Pulmonary artery endothelial cell (primary cell): ENCODE measurements around the gene GRM5. TPM values are rescaled to one million over a fixed set of nuclear protein-coding genes. Genes with fewer than 3 reads are reported as not detected.
A peak's percentile ranks its signal among the peaks of the same experiment; 100 is the strongest.

ENCODE experiments used
- DNase-seq: peaks from one replicate; pipeline ENCODE4 v3.0.0-alpha.2; 2011; ENCODE audit warnings: low read depth, low spot score
- total RNA-seq: library from RNA; depleted of rRNA; stranded (reverse); fragments of >200 nt; gene quantifications from 2 replicates; pipeline ENCODE4 v1.2.3, GENCODE V29; 2014

Gene GRM5
- total RNA-seq, 1 donor from 2014 or later: under 0.01 TPM

GRCh38 chr11:88619656-88620385 is 446.0 kb downstream of the GRM5 start:
- DNase-seq: no peak

- no peak for DNase-seq
Observed at GRCh38 chr11:88619071-88619425, 446.7 kb downstream of the GRM5 start.

- DNase-seq: no peak
Observed at GRCh38 chr11:88618327-88619070, 447.3 kb downstream of the GRM5 start.

GRCh38 chr11:88617226-88617625 is 448.6 kb downstream of the GRM5 start:
- no peak for DNase-seq

GRCh38 chr11:88604260-88604659 is 461.5 kb downstream of the GRM5 start:
- DNase-seq: no peak

GRCh38 chr11:88603091-88603867 is 462.5 kb downstream of the GRM5 start:
- DNase-seq: no peak

DNA sequence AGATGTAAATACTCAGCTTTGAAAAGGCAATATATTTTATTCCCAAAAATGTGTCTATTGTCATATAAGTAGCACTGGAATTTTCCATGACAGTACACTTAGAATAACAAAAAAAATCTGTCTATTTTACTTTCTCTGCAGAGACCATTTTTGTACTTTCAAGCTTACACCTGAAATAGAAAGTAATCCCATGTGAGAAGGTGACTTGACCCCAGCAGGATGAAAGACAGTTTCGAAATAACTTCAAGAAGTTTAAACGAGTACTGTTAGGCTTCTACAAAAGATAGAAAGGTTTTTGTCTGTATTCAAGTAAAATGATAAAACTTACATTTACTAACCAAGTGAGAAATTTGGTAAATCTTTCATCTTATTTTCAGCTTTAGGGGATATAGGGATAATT is 468.4 kb downstream of the GRM5 start:
- DNase-seq: no peak

DNA sequence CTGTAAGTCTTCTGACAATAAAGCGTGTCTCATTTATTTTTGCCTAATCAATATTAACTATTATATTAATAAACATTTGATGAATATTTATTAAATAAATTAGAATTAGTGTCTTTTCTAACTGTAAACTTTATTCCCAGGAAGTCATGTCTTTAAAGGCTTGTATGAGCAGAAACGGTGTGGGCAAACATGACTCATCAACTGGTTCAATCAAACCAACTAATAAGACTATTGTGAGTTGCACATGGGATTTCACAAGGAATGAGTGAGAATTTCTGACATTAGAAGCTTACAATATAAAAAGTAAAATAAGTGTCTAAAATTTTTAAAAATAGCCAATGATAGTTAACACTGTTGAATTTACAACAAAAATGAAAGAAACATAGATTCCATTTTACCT is 469.0 kb downstream of the GRM5 start:
- DNase-seq: no peak

DNA sequence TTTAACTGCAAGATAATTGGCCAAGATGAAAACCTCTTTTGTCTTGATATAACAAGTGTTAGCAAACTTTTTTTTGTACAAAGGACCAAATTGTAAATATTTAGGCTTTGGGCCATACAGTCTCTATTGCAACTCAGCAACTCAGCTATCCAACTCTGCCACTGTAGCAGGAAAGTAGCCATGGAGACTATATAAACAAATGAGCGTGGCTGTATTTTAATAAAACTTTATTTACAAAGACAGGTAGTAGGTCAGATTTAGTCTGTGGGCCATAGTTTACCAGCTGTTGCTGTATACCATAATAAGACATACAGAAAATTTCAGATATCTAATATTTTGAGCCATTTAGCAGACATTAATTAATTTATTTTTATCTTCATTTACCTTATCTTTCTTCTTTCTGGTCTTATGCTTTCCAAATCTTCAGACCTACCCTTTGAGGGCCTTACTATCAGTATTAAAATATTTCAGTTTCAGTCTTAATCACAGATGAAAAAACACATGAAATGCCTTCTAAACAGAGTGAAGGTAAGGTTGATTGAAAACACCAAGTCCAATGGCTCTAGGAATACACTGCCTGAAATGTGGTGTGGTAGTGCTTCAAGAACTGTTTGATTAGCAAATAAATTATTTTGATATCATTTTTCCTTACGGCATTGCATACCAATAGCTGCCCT is 471.4 kb downstream of the GRM5 start:
- DNase-seq: no peak

DNA sequence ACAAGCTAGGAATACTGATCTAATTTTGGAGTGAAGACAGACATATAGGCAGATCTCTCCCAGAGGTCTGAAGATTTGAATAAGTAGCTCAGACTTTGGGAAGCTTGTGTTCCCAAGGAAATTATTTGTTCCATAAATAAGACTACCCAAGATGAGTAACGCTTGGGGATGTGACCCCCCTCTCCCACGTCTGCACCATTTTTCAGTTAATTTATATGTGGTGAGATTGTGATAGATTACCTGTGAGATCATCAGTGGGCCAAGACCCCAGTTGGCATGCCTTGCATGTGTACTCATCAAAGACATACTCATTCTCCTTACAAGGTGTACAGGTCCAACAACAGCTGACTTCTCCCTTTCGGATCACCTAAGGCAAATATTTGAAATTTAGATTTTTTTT is 475.4 kb downstream of the GRM5 start:
- DNase-seq: no peak

DNA sequence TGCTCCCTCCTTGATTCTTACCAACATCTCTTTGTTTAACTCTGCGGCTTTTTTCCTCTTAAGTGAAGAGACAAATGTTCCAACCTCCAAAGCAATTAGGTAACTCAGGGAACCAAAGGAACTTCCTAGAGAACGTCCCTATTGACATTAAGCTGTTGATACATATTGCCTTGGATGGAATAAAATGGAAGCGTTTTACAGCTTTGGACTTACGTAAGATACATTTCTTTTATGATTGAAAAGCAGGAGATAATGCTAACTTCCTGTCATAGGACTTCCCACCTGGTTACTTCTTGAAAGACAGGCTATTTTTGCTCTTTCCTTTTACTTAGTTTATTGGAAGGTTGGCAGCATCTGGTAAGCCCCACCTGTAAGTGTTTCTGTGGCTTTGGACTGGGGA is 482.5 kb downstream of the GRM5 start:
- no peak for DNase-seq

DNA sequence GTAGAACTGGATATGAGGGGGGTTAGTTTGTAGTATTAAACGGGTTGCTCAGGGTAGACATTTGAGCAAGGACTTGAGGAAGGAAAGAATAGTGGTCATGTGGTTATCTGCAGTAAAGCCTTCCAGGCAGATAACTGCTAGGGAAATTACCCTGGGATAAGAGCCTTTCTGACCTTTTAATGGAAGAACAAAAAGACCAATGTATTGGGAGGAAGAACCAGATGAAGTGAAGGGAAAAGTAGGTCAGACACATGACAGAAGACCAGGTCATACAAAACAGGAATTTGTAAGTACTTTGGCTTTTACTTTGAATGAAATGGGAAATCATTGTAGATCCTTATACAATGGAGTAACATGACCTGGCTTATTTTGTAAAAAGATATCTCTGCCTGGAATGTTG is 486.3 kb downstream of the GRM5 start:
- peak; percentile 58 for DNase-seq

- DNase-seq: no peak
Observed at GRCh38 chr11:88576741-88577140, 489.0 kb downstream of the GRM5 start.

- DNase-seq: no peak
Observed at GRCh38 chr11:88575916-88576315, 489.9 kb downstream of the GRM5 start.

- no peak for DNase-seq
Observed at GRCh38 chr11:88569342-88569741, 496.4 kb downstream of the GRM5 start.

- DNase-seq: no peak
Observed at GRCh38 chr11:88555829-88556202, 510.0 kb downstream of the GRM5 start.

- peak; percentile 99 for DNase-seq
Observed at GRCh38 chr11:88555018-88555828, 510.6 kb downstream of the GRM5 start.

DNA sequence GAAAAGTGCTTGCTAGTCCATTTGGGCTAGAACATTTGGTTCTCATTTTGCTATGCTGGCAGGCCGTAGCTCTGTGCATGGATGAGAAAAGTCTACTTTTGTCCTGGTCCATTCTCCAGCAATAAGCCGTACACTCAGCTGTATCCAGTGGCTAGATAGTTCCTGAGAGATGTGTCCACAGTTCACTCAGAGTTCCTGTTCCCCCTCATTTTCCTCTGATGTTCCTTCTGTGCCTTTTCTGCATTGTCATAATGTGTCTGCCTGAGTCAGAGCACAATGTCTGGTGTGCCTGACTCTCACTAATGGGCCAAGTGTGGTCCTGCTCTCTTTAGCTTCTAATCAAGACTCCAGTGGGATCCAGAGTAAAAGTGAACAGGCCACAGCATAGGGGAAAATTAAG is 512.6 kb downstream of the GRM5 start:
- DNase-seq: no peak

DNA sequence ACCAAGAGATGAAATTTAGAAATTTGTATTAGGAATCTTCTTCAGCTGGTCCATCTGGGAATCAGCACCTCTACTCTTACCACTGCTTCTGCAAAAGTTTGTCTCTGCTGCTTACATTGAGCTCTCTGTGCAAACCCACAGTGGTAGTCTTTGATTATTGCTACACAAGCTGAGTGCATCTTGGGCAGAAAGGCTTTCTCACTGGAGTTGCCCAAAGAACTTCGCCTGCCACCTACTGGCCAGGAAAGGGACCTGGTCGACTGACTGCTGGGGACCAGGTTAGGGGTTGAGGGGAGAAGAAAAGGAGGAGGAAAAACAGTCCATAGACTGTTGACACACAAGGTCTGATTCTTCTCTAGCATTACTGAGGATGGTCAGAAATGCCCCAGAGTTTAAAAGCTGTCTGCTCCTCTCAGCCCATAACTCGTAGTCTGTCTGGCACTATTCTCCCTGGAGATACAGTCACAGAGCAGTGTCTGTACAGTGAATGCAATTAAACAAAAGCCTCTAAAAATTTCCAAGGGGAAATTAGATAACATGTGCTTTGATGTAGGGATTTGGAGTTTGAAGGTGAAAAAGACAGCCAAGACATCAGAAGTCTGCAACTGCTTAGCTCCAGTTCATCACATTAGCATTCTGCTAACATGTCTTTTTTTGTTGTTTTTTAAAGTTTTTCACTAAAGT is 513.3 kb downstream of the GRM5 start:
- no peak for DNase-seq

- no peak for DNase-seq
Observed at GRCh38 chr11:88544656-88545280, 521.0 kb downstream of the GRM5 start.
